GM19463 (cell line): Measurements from ENCODE around the gene FLNB.

Source experiments
- ATAC-seq: cut with Tn5 transposase; IDR thresholded peaks from one replicate; pipeline ENCODE4 v1.9.1; 2021; ENCODE audit warnings: mild to moderate bottlenecking, moderate library complexity; ENCODE audit not compliant: unreplicated experiment

The FLNB gene

DNA sequence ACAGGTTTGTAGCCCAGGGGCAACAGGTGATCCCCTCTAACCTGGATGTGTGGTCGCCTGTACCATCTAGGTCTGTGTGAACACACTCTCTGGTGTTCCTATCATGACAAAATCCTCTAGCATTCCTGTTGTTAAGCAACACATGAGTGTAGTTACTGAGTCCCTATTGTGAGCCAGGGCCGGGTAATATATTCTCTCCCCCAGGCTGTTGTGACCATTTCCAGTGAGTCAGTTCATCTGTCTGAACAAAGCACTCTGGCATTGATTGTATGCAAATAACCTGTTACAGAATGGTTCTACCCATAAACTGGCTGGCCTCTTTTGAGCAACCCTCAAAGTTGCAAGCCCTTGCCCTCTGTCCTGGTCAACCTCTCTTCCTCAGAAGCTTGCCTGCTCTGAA is 2.6 kb upstream of the FLNB start:
- no peak for ATAC-seq

DNA sequence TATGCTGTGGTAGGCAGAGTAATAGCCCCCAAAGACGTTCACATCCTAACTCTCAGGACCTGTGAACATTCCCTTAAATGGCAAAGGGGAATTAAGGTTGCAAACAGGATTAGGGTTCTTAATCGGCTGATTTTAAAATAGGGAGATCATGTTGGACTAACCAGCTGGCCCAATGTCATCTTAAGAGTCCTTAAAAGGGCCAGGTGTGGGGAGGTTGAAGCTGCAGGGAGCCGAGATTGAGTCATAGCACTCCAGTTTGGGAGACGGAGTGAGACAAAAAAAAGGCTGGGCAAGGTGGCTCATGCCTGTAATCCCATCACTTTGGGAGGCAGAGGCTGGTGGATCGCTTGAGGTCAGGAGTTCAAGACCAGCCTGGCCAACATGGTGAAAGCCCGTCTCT is 1.6 kb upstream of the FLNB start:
- no peak for ATAC-seq

- ATAC-seq = no peak
Observed at GRCh38 chr3:58009026-58009748, 965 bp downstream of the FLNB start.

- no peak for ATAC-seq
Observed at GRCh38 chr3:58009749-58010535, 1.7 kb downstream of the FLNB start.

GRCh38 chr3:58010562-58010961 is 2.3 kb downstream of the FLNB start:
- no peak for ATAC-seq

DNA sequence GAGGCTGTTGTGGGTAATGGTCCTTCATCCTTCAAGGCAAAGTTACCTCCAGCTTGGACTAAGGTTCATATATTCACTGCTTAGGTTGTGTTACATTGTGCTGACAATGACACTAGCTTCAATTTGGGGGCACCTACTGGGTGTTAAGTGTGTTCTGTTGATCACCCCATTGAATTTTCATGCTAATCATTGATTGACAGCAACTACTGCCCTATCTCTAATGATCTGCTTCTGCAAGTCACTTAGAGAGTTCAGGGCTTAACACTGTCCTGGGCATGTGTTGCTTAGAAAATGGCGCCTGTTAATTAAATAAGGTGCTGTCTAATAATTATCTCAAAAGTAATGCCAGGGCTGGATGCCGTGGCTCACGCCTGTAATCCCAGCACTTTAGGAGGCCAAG is 3.4 kb downstream of the FLNB start:
- ATAC-seq = no peak

GRCh38 chr3:58012302-58012701 is 4.1 kb downstream of the FLNB start:
- ATAC-seq = no peak

DNA sequence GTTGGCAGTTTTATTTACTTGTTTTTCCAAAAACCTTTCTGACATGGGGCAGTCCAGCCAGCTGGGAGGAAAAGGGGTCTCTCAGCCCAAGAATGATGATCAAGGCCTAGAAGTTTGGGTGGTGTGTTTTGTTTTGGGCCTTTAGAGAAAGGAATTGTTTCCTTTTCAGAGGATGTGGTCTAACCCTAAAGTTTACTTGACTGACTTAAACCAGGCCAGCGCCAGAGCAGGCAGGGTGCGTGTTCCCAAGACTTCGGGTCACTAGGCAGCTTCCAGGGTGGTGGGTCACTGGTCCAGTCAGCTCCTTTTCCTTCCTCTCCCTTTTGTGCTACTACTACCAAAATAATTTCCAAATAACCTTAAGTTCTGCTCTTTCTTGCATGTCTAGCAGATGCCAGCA is 4.9 kb downstream of the FLNB start:
- ATAC-seq = no peak

DNA sequence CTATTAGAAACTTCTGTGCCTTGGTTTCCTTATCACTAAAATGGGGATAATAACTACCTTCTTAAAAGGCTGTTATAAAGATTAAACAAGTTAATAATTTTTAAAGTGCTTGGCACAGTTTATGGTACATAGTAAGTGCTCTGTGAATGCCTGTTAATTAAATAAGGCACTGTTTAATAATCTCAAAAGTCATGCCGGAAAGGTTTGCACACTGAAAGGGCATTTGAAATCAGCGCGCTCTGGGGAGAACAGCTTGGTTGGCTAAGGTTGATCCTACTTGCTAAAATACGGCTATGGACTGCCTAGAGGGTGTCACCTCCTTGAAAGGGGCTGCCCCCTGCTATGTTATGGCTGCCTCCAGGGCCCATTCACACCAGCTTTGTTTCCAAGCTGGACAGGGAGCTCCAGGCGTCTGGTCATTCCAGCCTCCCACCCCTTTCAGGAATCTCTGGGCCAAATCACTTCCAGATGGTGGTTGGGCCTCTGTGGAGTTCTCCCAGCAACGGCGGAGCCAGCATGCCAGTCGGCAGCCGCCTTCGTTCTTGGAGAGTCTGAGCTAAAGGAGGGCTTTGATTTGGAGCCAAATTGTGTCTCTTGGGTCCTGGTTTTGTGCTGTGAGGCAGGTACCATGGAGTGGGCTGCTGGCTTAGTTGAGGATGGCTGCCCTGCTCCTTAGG is 5.9 kb downstream of the FLNB start:
- ATAC-seq = no peak

DNA sequence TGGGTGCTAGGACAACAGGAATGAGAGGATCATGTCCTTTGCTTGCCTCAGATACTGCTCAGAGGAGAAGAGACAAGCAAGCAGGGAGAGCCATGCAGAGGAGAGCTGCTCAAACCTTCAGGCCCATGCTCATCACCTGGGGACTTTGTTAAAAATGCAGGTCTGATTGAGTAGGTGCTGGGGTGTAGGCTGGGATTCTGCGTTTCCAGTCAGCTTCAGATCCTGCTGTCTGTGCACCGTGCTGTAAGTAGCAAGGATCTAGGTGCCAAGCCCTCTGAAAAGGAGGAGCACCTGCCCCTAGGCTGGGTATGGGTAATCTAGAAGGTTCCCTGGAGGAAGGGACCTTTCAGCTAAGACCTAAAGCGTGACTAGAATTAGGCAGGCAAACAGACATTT is 7.3 kb downstream of the FLNB start:
- no peak for ATAC-seq

GRCh38 chr3:58016710-58017109 is 8.5 kb downstream of the FLNB start:
- ATAC-seq = no peak

DNA sequence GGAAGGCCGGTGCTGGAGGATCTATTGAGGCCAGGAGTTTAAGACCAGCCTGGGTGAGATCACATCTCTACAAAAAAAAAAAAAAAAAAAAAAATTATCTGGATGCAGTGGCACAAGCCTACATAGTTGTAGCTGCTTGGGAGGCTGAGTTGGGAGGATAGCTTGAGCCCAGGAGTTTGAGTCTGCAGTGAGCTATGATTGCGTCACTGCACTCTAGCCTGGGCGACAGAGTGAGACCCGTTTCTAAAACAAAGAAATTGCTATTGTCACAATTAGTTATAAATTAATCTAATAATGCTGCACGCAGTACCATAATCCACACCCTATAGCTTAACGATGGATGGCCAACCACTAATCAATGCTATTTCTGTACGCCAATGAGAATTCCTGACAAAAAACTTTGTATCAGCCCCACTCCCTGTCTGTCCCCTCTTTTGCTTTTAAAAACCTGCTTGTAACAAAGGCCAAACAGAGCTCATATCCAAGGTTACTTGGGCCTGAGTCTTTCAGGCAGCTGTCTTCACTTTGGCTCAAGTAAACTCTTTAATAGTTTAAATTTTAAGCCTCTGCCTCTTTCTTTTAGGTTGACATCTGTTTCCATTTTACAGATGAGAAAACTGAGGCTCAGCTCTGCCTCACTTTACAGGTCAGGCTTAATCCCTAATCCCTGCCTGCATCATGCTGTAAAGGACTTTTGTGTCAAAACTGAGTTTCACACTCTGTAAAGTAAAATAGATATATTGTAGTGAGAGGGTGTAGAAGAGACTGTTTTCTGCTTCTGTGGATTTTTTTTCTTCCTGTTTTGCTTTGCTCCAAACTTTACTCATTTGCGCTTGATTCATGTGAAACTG is 10.9 kb downstream of the FLNB start:
- no peak for ATAC-seq

GRCh38 chr3:58020783-58021071 is 12.5 kb downstream of the FLNB start:
- no peak for ATAC-seq

- no peak for ATAC-seq
Observed at GRCh38 chr3:58021072-58021959, 13.1 kb downstream of the FLNB start.

DNA sequence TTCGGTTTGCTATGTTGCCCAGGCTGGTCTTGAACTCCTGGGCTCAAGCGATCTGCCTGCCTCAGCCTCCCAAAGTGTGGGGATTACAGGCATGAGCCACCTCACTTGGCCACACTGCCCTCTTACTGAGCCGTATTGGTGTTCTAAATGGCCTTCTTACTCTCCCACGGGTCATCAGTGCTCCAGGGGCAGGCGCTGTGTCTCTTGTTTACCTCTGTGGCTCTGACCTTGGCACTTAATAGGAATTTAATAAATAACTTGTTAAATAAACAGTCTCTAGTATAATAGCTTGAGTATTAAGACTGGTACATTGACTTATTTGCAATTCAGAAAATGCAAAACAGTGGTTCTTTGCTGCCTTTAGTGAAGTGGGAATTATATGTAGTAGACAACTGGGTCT is 13.7 kb downstream of the FLNB start:
- no peak for ATAC-seq

DNA sequence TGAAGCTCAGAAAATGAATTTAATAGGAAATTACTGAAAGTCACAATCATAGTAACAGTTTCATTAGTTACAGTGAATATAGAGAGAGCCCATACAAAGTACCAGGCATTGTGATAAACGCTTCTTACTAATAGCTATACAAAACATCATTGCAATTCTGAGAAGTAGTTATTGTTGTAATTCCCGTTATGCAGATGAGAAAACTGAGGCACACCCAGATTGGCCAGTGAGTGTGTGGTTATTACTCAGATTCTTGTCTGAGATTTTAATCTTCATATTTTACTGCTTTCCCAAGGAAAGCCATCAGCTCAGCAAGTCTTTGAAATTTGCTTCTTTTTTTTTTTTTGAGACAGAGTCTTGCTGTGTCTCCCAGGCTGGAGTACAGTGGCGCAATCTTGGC is 14.3 kb downstream of the FLNB start:
- no peak for ATAC-seq

GRCh38 chr3:58023531-58023930 is 15.3 kb downstream of the FLNB start:
- ATAC-seq = no peak

- no peak for ATAC-seq
Observed at GRCh38 chr3:58025406-58025805, 17.2 kb downstream of the FLNB start.

- no peak for ATAC-seq
Observed at GRCh38 chr3:58025837-58026569, 17.8 kb downstream of the FLNB start.

- ATAC-seq = no peak
Observed at GRCh38 chr3:58026598-58026997, 18.4 kb downstream of the FLNB start.
